Measurements from ENCODE around the gene RSBN1.

DNA sequence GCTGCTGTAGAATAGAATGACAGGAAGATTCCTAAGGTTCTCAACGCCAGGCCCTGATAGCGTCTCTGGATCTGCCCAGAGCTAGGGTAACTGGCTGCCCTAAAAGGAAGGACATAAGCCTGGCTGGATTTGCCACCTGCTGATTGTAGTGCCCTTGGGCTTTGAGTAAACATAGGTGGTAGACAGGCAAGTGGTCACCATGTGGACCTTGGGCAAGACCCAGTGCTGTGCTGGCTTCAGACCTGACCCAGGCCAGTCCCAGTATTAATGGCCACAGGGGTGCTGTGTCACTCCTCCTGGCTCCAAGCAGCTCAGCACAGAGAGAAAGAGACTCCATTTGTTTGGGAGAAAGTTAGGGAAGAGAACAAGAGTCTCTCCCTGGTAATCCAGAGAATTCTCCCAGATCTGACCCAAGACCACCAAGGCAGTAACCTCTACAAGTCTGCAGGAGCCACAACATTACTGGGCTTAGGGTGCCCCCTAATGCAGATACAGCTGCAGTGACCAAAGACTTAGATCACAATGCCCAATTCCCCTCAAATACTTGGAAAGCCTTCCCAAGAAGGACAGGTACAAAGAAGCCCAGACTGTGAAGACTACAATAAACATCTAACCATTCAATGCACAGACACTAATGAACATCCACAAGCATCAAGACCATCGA is 97.5 kb downstream of the RSBN1 start:
- TF ChIP-seq FOXM1 (IDR thresholded peaks at IDR 0.05; ENCODE audit: borderline replicate concordance), result no peak
- TF ChIP-seq TARDBP (IDR thresholded peaks at IDR 0.05), result no peak
- TF ChIP-seq ARNT (IDR thresholded peaks at IDR 0.05), result no peak
- no peak for TF ChIP-seq ELF4 (IDR thresholded peaks at IDR 0.05)
- TF ChIP-seq SUZ12 (IDR thresholded peaks at IDR 0.05), result no peak
- TF ChIP-seq CTBP1 (IDR thresholded peaks at IDR 0.05; ENCODE audit: borderline replicate concordance), result no peak
- TF ChIP-seq HDGF (IDR thresholded peaks at IDR 0.05; ENCODE audit: borderline replicate concordance), result no peak
- TF ChIP-seq BHLHE40 (IDR thresholded peaks at IDR 0.05; ENCODE audit: borderline replicate concordance), result no peak
- no peak for TF ChIP-seq L3MBTL2 (conservative IDR thresholded peaks at IDR 0.05)
- TF ChIP-seq SP1 (IDR thresholded peaks at IDR 0.05), result no peak
- TF ChIP-seq, protein P1, sequence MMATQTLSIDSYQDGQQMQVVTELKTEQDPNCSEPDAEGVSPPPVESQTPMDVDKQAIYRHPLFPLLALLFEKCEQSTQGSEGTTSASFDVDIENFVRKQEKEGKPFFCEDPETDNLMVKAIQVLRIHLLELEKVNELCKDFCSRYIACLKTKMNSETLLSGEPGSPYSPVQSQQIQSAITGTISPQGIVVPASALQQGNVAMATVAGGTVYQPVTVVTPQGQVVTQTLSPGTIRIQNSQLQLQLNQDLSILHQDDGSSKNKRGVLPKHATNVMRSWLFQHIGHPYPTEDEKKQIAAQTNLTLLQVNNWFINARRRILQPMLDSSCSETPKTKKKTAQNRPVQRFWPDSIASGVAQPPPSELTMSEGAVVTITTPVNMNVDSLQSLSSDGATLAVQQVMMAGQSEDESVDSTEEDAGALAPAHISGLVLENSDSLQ (IDR thresholded peaks at IDR 0.05), result no peak
